Esophagus squamous epithelium (tissue), 5 donors: ENCODE results near the gene EYS. TPM values are rescaled to one million over a fixed set of nuclear protein-coding genes. Genes with fewer than 3 reads are reported as not detected.
"Not testable (repeated sequence)": the region's sequence is repeated elsewhere in the genome, so short reads cannot be mapped to it uniquely, and the experiment has no call there.

Experiments used
- DNase-seq: peaks from one replicate; lab custom pipeline; 2025; lab: John Stamatoyannopoulos, UW
- H3K27ac ChIP-seq, 4 donors: fragments of 200-600 bp; sonication (generic); one replicate each; pipeline ENCODE4 v1.5.1; 2016 to 2019; ENCODE audit warnings: mild to moderate bottlenecking in 1 of 4
- H3K27me3 ChIP-seq, 4 donors: fragments of 200-600 bp; sonication (generic); 1 replicate in 3 of 4; 2 replicates in 1 of 4; pipeline versions ENCODE4 v1.5.1 to v1.6.0; 2017 to 2021; ENCODE audit warnings: antibody characterized with exemption in 1 of 4
- H3K36me3 ChIP-seq, 3 donors: fragments of 200-600 bp; sonication (generic); one replicate each; pipeline ENCODE4 v1.5.1; 2016 to 2019
- H3K4me1 ChIP-seq, 3 donors: fragments of 200-600 bp; sonication (generic); one replicate each; pipeline ENCODE4 v1.5.1; 2017 to 2019
- H3K4me3 ChIP-seq, 4 donors: fragments of 200-600 bp; sonication (generic); 1 replicate in 3 of 4; 2 replicates in 1 of 4; pipeline ENCODE4 v1.5.1; 2016 to 2019; ENCODE audit warnings: mild to moderate bottlenecking in 2 of 4, moderate library complexity in 1 of 4
- H3K9me3 ChIP-seq, 3 donors: fragments of 200-600 bp; sonication (generic); one replicate each; pipeline ENCODE4 v1.5.1; 2016 to 2019
- CTCF ChIP-seq, 6 experiments: fragments of 450-650 bp in 4 of 6; fragments of 200-600 bp in 2 of 6; sonication (generic) in 2 of 6; IDR thresholded peaks; one replicate each; pipeline ENCODE4 v1.5.1; 2016 to 2019; ENCODE audit warnings: antibody characterized with exemption in 6 of 6, mild to moderate bottlenecking in 4 of 6, moderate library complexity in 4 of 6
- POLR2A ChIP-seq, 4 donors: fragments of 450-650 bp; IDR thresholded peaks; one replicate each; pipeline ENCODE4 v1.6.1; 2017; ENCODE audit warnings: antibody characterized with exemption in 4 of 4, mild to moderate bottlenecking in 4 of 4, moderate library complexity in 3 of 4
- WGBS, 2 donors: methylation state at CpG; one replicate each; pipeline ENCODE4 v1.1.5; 2018; 5-methylcytosine and 5-hydroxymethylcytosine counted together
- intact Hi-C: fragments of 100-400 bp; cut with DNase I; formaldehyde crosslinking; loops from one replicate; pipeline ENCODE4 v1.15.0; 2022
- total RNA-seq, 4 donors: library from RNA; depleted of rRNA; stranded (reverse); fragments of >200 nt; gene quantifications; one replicate each; pipeline ENCODE4 v1.1.0, GENCODE V29; 2016
- donor health status: DM: yes; HTN: yes; CAD: no.

Gene EYS
- total RNA-seq, 4 donors from 2014 or later, result 0.87 TPM; not detected in 3

- WGBS, 2 donors, result 67% methylated on average over 1 of the region's 1 CpG; no CpG with 5 or more reads in 1 of the 2 donors
- intact Hi-C loops, result no loop called here
- H3K27ac ChIP-seq, result no peak overlapping the region
- no peaks in the 10 kb centered on the region for H3K27me3 ChIP-seq
- TF ChIP-seq CTCF (IDR thresholded peaks at IDR 0.05), result no peak
- TF ChIP-seq POLR2A (IDR thresholded peaks at IDR 0.05), result no peak
- no peaks in the 10 kb centered on the region for H3K36me3 ChIP-seq
- no peaks in the 10 kb centered on the region for H3K4me1 ChIP-seq
- no peak overlapping the region for H3K4me3 ChIP-seq
- DNase-seq, result no peak
- H3K9me3 ChIP-seq, result no peaks in the 10 kb centered on the region
Observed at GRCh38 chr6:64459411-64459944, 1247.5 kb downstream of the EYS start.

- H3K9me3 ChIP-seq, H3K36me3 ChIP-seq, H3K4me3 ChIP-seq, H3K27me3 ChIP-seq, H3K27ac ChIP-seq, intact Hi-C loops, H3K4me1 ChIP-seq, DNase-seq: not testable (repeated sequence)
- WGBS, 2 donors, result 88 to 89% methylated on average over 1 to 4 of the region's 6 CpGs
Observed at GRCh38 chr6:64448101-64448500, 1258.9 kb downstream of the EYS start.

GRCh38 chr6:64445038-64445437, 1262.0 kb downstream of the EYS start:
- Histone ChIP-seq H3K9me3 (no peaks in the 10 kb centered on the region), H3K36me3 (no peaks in the 10 kb centered on the region), H3K4me3 (no peak overlapping the region), H3K27ac (no peak overlapping the region), H3K27me3 (no peaks in the 10 kb centered on the region), H3K4me1 (no peaks in the 10 kb centered on the region)
- no peak for DNase-seq
- TF ChIP-seq POLR2A (IDR thresholded peaks at IDR 0.05) (no peak), CTCF (IDR thresholded peaks at IDR 0.05) (no peak)
- 33 to 36% methylated on average over 1 of the region's 1 CpG for WGBS, 2 donors
- intact Hi-C loops, result no loop called here

DNA sequence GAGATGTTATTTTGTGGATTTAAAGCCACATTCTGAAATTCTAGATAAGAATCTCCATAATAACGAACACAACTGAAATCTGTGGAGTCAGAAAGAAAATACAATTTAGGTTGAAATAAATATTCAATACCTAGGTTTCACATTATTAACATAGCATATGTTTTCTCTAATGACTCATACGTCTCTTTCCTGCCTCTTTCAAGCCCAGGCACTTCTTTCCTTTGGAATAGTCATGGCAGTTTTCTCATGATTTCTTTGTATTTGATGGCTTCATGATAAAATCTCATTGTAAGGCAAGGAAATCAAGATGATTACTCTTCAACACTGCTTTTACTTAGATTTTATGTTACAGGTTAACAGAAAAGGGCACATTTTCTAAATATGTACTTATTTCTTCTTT, 1267.8 kb downstream of the EYS start:
- no peaks in the 10 kb centered on the region for H3K4me1 ChIP-seq
- intact Hi-C loops, result no loop called here
- TF ChIP-seq CTCF (IDR thresholded peaks at IDR 0.05), result no peak
- no peak for TF ChIP-seq POLR2A (IDR thresholded peaks at IDR 0.05)
- no peak overlapping the region for H3K27ac ChIP-seq
- no peaks in the 10 kb centered on the region for H3K9me3 ChIP-seq
- DNase-seq, result no peak
- no peak overlapping the region for H3K4me3 ChIP-seq
- WGBS, 2 donors, result 40 to 50% methylated on average over 2 of the region's 2 CpGs
- no peaks in the 10 kb centered on the region for H3K36me3 ChIP-seq
- H3K27me3 ChIP-seq, result no peaks in the 10 kb centered on the region

DNA sequence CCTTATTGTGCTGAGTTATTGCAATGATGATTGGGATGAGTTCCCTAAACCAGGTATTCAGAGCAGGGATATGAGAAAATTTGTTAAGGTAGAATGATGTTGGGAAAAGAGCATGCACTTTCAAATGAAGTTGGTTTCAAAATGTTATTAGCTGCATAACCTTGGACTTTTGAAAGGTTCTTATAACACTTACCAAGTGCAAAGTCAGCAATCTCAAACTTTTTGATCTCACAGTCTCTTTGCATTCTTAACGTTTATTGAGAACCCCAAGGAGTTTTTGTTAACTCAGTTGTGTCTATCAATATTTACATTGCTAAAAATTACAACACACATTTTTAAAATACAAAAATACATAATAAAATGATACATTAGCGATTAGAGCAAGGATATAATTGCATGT, 1269.0 kb downstream of the EYS start:
- 58 to 66% methylated on average over 2 of the region's 2 CpGs for WGBS, 2 donors

More for the DNA sequence above, 1269.0 kb downstream of the EYS start:
- intact Hi-C loops, result no loop called here
- H3K36me3 ChIP-seq, result no peaks in the 10 kb centered on the region
- DNase-seq, result no peak
- H3K4me3 ChIP-seq, result no peak overlapping the region
- H3K9me3 ChIP-seq, result no peaks in the 10 kb centered on the region
- no peaks in the 10 kb centered on the region for H3K27me3 ChIP-seq
- no peaks in the 10 kb centered on the region for H3K4me1 ChIP-seq
- H3K27ac ChIP-seq, result no peak overlapping the region
- no peak for TF ChIP-seq POLR2A (IDR thresholded peaks at IDR 0.05)
- no peak for TF ChIP-seq CTCF (IDR thresholded peaks at IDR 0.05)
